Measurements from ENCODE around the gene DNAH14. TPM values are rescaled to one million over a fixed set of nuclear protein-coding genes. Genes with fewer than 3 reads are reported as not detected.

The DNAH14 gene
- total and polyA plus RNA-seq, 10 of the 15 experiments (the other 5 are each of a cell fraction or from before 2014, with no cell fraction given), result 2.0 to 7.9 (median 4.8) TPM

GRCh38 chr1:224933584-224933983 lies 4.1 kb downstream of the DNAH14 start:
- Histone ChIP-seq H3K36me3 (ENCODE audit: control insufficient read depth in 2 of 2, insufficient read depth in 2 of 2, low read length in 1 of 2) (no peaks in the 10 kb centered on the region), H3K4me3 (no peak overlapping the region), H3K27me3 (replicated peaks in 1 of 2; ENCODE audit: control insufficient read depth in 2 of 2, insufficient read depth in 2 of 2, low read length in 1 of 2) (no peaks in the 10 kb centered on the region), H3K79me2 (ENCODE audit: control insufficient read depth, insufficient read depth, low read length) (no peaks in the 10 kb centered on the region), H3K9ac (ENCODE audit: control insufficient read depth, insufficient read depth, low read length) (no peak overlapping the region), H3K4me1 (ENCODE audit: control insufficient read depth, insufficient read depth, low read length) (no peaks in the 10 kb centered on the region), H2AFZ (ENCODE audit: control insufficient read depth, low read depth, low read length) (no peak overlapping the region), H4K20me1 (ENCODE audit: control insufficient read depth, insufficient read depth) (no peaks in the 10 kb centered on the region), H3K9me3 (replicated peaks; ENCODE audit: control insufficient read depth, insufficient read depth, low read length) (peaks cover 3% of the 10 kb centered on the region; the same call in 2 of the 3 replicates), H3K27ac (ENCODE audit: control insufficient read depth, insufficient read depth) (no peak overlapping the region), H3K4me2 (ENCODE audit: control insufficient read depth, insufficient read depth) (no peak overlapping the region)
- in situ Hi-C loops (cut with MboI), result no loop called here
- POLR2A ChIA-PET, result no interaction called here
- RAD21 ChIA-PET (ENCODE audit: unreplicated experiment), result no interaction called here
- FAIRE-seq (no peak), DNase-seq (ENCODE audit: low read depth, low spot score) (no peak), ATAC-seq (no peak)
- TF ChIP-seq E2F4 (IDR thresholded peaks at IDR 0.05; ENCODE audit: low read depth, low read length) (no peak), ETV6 (conservative IDR thresholded peaks at IDR 0.05 in 1 of 2, IDR thresholded peaks at IDR 0.05 in 1 of 2; ENCODE audit: borderline replicate concordance in 1 of 2, low read depth in 1 of 2) (no peak), RAD21 (IDR thresholded peaks at IDR 0.05; ENCODE audit: insufficient read depth, low read depth, low read length) (no peak), BACH1 (IDR thresholded peaks at IDR 0.05; ENCODE audit: borderline replicate concordance) (no peak), SIX5 (IDR thresholded peaks at IDR 0.05; ENCODE audit: low read depth, low read length, severe bottlenecking) (no peak), JUND (IDR thresholded peaks at IDR 0.05; ENCODE audit: low read depth, low read length) (no peak), ZSCAN29 (IDR thresholded peaks at IDR 0.05) (no peak), PRDM15 (CRISPR knock-in tag; IDR thresholded peaks at IDR 0.05) (no peak), SREBF2 (IDR thresholded peaks at IDR 0.05; ENCODE audit: low read length) (no peak), PKNOX1 (IDR thresholded peaks at IDR 0.05) (no peak), SP1 (IDR thresholded peaks at IDR 0.05; ENCODE audit: low read depth, low read length) (no peak), FOXK2 (IDR thresholded peaks at IDR 0.05) (no peak), MLLT1 (IDR thresholded peaks at IDR 0.05) (no peak), KDM1A (IDR thresholded peaks at IDR 0.05; ENCODE audit: borderline replicate concordance) (no peak), TBL1XR1 (IDR thresholded peaks at IDR 0.05; ENCODE audit: low read depth, low read length) (no peak)
- SMC1A ChIA-PET (ENCODE audit: uncharacterized antibody, unreplicated experiment), result no interaction called here
- WGBS (ENCODE audit: insufficient coverage, insufficient replicate concordance, low lambda C conversion rate, missing lambda C conversion rate), result 30% methylated on average over 4 of the region's 4 CpGs
- intact Hi-C loops (cut with micrococcal nuclease; ENCODE audit: unreplicated experiment), result no loop called here
- BruUV-seq (replicated peaks), result no TSS peak
- CTCF ChIA-PET, result no interaction called here

Data from GM12878 (cell line).